G401 (cell line): ENCODE results near the gene LAMA2. TPM values are rescaled to one million over a fixed set of nuclear protein-coding genes. Genes with fewer than 3 reads are reported as not detected.
A peak's percentile ranks its signal among the peaks of the same experiment; 100 is the strongest.

Experiments used
- DNase-seq: peaks from one replicate; pipeline ENCODE4 v3.0.0-alpha.2; 2015; ENCODE audit warnings: low spot score
- in situ Hi-C: cut with HindIII; loops from 2 replicates; pipeline ENCODE4 v1.10.0; 2016; ENCODE audit warnings: low sequenced_read_pairs, mixed read lengths
- total RNA-seq: library from RNA; depleted of rRNA; stranded (reverse); fragments of >200 nt; shearing (Covaris generic); gene quantifications from 2 replicates; pipeline ENCODE4 v1.2.3, GENCODE V29; 2014

LAMA2 gene
- total RNA-seq, 1 experiment from 2014 or later, result not detected

GRCh38 chr6:129235167-129236000 is 352.4 kb downstream of the LAMA2 start:
- in situ Hi-C loops, result no loop called here
- DNase-seq, result no peak

GRCh38 chr6:129236001-129236517 is 353.1 kb downstream of the LAMA2 start:
- in situ Hi-C loops, result no loop called here
- no peak for DNase-seq

- in situ Hi-C loops, result no loop called here
- no peak for DNase-seq
Measured at GRCh38 chr6:129238991-129239390, 356.1 kb downstream of the LAMA2 start.

- in situ Hi-C loops, result no loop called here
- no peak for DNase-seq
Measured at GRCh38 chr6:129239825-129240491, 357.0 kb downstream of the LAMA2 start.

GRCh38 chr6:129240492-129240853 is 357.5 kb downstream of the LAMA2 start:
- no peak for DNase-seq
- in situ Hi-C loops, result no loop called here

GRCh38 chr6:129242546-129242945 is 359.6 kb downstream of the LAMA2 start:
- no peak for DNase-seq
- in situ Hi-C loops, result no loop called here

- in situ Hi-C loops, result no loop called here
- DNase-seq, result no peak
Measured at GRCh38 chr6:129243377-129243776, 360.4 kb downstream of the LAMA2 start.

- in situ Hi-C loops, result no loop called here
- DNase-seq, result peak; percentile 8
Measured at GRCh38 chr6:129248946-129249345, 366.0 kb downstream of the LAMA2 start.

- DNase-seq, result peak; percentile 47
- in situ Hi-C loops, result no loop called here
Measured at GRCh38 chr6:129251669-129252376, 368.9 kb downstream of the LAMA2 start.

GRCh38 chr6:129252377-129253071 is 369.6 kb downstream of the LAMA2 start:
- DNase-seq, result no peak
- in situ Hi-C loops, result no loop called here

- DNase-seq, result no peak
- in situ Hi-C loops, result no loop called here
Measured at GRCh38 chr6:129253242-129253641, 370.3 kb downstream of the LAMA2 start.

- in situ Hi-C loops, result no loop called here
- no peak for DNase-seq
Measured at GRCh38 chr6:129253727-129254126, 370.8 kb downstream of the LAMA2 start.

GRCh38 chr6:129257196-129257595 is 374.3 kb downstream of the LAMA2 start:
- in situ Hi-C loops, result no loop called here

GRCh38 chr6:129262661-129263060 is 379.7 kb downstream of the LAMA2 start:
- DNase-seq, result no peak
- in situ Hi-C loops, result no loop called here

More at GRCh38 chr6:129257196-129257595, 374.3 kb downstream of the LAMA2 start:
- no peak for DNase-seq

- in situ Hi-C loops, result no loop called here
- DNase-seq, result no peak
Measured at GRCh38 chr6:129263176-129263575, 380.2 kb downstream of the LAMA2 start.

- in situ Hi-C loops, result no loop called here
- DNase-seq, result no peak
Measured at GRCh38 chr6:129264480-129265045, 381.6 kb downstream of the LAMA2 start.

- no peak for DNase-seq
- in situ Hi-C loops, result no loop called here
Measured at GRCh38 chr6:129267028-129267427, 384.1 kb downstream of the LAMA2 start.

- in situ Hi-C loops, result no loop called here
- DNase-seq, result no peak
Measured at GRCh38 chr6:129269076-129269475, 386.1 kb downstream of the LAMA2 start.

- no peak for DNase-seq
- in situ Hi-C loops, result no loop called here
Measured at GRCh38 chr6:129269891-129270290, 387.0 kb downstream of the LAMA2 start.
